NB4 (cell line): ENCODE results near the gene FAM43B.

Source experiments
- MAX ChIP-seq: IDR thresholded peaks from 2 replicates; pipeline ENCODE4 v1.6.1; 2011; ENCODE audit warnings: low read depth, low read length
- MYC ChIP-seq: IDR thresholded peaks from 2 replicates; pipeline ENCODE4 v1.6.1; 2011; ENCODE audit warnings: low read depth, low read length
- POLR2A ChIP-seq: IDR thresholded peaks from 2 replicates; pipeline ENCODE4 v1.6.1; 2011; ENCODE audit warnings: mild to moderate bottlenecking; ENCODE audit not compliant: insufficient read length; ENCODE audit errors: extremely low read depth
- TF ChIP-seq, protein P1 (sequence below): IDR thresholded peaks from one replicate; pipeline ENCODE4 v1.5.1; 2012; ENCODE audit warnings: low read depth, low read length

DNA sequence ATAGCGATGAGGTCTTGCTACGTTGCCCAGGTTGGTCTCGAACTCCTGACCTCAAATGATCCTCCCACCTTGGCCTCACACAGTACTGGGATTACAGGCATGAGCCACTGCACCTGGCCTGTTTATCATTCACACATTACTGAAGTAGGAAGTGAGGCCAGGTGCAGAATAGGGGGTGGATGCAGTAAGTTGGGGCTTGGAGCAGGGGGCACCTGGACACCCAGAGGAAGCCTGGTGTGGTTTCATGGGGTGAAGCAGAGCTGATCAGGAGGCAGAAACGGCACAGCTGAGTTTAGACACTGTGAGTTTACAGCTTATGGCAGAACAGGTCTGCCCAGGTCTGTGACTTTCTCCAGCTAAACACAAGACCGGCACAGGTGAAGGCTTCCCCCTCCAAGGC is 41.4 kb downstream of the FAM43B start:
- TF ChIP-seq POLR2A, result no peak
- TF ChIP-seq, protein P1, sequence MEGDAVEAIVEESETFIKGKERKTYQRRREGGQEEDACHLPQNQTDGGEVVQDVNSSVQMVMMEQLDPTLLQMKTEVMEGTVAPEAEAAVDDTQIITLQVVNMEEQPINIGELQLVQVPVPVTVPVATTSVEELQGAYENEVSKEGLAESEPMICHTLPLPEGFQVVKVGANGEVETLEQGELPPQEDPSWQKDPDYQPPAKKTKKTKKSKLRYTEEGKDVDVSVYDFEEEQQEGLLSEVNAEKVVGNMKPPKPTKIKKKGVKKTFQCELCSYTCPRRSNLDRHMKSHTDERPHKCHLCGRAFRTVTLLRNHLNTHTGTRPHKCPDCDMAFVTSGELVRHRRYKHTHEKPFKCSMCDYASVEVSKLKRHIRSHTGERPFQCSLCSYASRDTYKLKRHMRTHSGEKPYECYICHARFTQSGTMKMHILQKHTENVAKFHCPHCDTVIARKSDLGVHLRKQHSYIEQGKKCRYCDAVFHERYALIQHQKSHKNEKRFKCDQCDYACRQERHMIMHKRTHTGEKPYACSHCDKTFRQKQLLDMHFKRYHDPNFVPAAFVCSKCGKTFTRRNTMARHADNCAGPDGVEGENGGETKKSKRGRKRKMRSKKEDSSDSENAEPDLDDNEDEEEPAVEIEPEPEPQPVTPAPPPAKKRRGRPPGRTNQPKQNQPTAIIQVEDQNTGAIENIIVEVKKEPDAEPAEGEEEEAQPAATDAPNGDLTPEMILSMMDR, result no peak
- no peak for TF ChIP-seq MYC
- no peak for TF ChIP-seq MAX
